Measurements from ENCODE around the gene GATD1.

DNA sequence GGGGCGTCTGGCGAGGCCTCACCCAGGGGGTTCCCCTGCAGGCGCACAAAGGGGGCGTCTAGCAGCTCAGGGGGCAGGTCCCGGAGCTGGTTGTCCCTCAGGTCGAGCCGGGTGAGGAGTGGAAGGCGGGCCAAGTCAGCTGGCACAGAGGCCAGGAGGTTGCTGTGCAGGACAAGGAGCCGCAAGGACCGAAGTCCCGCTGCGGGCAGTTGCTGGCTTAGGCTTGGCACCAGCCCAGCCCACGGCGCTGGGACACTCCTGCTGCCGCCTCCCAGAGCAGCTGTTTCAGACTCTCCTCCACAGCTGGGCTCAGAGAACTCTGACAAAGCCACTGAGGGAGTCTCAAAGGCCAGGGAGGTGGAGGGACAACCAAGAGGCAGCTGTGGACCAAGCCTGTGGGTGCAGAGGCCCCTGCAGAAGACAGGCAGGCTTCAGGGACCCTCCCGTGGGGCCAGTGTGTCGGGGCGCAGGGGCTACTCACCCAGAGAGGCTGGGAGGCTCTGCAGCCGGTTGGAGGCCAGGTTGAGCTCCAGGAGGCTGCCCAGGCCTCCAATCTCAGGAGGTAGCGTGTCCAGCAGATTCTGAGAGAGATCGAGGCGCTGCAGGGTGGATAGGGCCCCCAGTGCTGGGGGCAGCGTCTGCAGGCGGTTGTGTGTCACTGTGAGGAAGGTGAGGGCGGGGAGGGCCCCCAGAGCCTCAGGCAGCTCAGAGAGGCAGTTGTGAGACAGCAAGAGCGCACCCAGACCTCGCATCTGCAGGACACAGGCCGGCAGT lies 25.6 kb upstream of the GATD1 start:
- TF ChIP-seq POLR2AphosphoS5 (IDR thresholded peaks at IDR 0.05; ENCODE audit: low read depth, low read length): no peak
- TF ChIP-seq POLR2A (IDR thresholded peaks at IDR 0.05; ENCODE audit: low read depth, low read length): no peak
